Measurements from ENCODE around the gene ZSCAN22.

DNA sequence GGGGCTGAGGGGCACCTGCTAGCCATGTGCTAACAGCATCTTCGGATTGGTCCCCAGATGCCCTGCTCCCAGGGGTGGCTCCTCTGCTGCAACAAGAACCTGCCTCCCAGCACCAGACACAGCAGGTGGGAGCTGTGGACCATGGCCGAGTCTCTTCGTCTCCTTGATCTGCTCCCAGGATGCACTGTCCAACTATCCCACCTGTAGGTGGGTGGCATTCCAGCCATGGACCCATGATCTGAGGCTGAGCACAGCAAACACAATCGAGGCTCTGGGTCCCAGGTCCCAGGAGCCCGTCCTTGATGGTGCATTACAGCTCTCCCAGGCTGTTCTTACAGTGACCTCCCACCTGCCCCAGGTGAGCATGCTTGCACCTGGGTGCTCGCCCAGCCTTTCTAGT lies 52.5 kb downstream of the ZSCAN22 start:
- TF ChIP-seq, protein P1, sequence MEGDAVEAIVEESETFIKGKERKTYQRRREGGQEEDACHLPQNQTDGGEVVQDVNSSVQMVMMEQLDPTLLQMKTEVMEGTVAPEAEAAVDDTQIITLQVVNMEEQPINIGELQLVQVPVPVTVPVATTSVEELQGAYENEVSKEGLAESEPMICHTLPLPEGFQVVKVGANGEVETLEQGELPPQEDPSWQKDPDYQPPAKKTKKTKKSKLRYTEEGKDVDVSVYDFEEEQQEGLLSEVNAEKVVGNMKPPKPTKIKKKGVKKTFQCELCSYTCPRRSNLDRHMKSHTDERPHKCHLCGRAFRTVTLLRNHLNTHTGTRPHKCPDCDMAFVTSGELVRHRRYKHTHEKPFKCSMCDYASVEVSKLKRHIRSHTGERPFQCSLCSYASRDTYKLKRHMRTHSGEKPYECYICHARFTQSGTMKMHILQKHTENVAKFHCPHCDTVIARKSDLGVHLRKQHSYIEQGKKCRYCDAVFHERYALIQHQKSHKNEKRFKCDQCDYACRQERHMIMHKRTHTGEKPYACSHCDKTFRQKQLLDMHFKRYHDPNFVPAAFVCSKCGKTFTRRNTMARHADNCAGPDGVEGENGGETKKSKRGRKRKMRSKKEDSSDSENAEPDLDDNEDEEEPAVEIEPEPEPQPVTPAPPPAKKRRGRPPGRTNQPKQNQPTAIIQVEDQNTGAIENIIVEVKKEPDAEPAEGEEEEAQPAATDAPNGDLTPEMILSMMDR (IDR thresholded peaks at IDR 0.05; ENCODE audit: extremely low read depth in 1 of 2, insufficient read depth in 1 of 2, low read depth in 1 of 2, low read length in 2 of 2), result no peak
- TF ChIP-seq POLR2A (IDR thresholded peaks at IDR 0.05; ENCODE audit: low read depth, low read length) (no peak), MYC (IDR thresholded peaks at IDR 0.05; ENCODE audit: low read depth, low read length) (no peak)
